Measurements from ENCODE around the gene KIF27.
"Not testable (repeated sequence)": the region's sequence is repeated elsewhere in the genome, so short reads cannot be mapped to it uniquely, and the experiment has no call there.

KIF27 gene

GRCh38 chr9:83956436-83957247 lies 35.4 kb upstream of the KIF27 start:
- 38 to 40% methylated on average over 57 of the region's 57 CpGs for WGBS, 2 experiments
- peak overlapping the region; percentile 48 for H3K4me3 ChIP-seq (ENCODE audit: insufficient read depth, low read depth, low read length)

GRCh38 chr9:83956086-83956435 lies 34.8 kb upstream of the KIF27 start:
- H3K4me1 ChIP-seq (ENCODE audit: control insufficient read depth, insufficient read depth, low read length) = no peaks in the 10 kb centered on the region
- peak overlapping the region; percentile 48 for H3K4me3 ChIP-seq (ENCODE audit: insufficient read depth, low read depth, low read length)
- WGBS, 2 experiments = 61 to 75% methylated on average over 23 of the region's 23 CpGs
- no peaks in the 10 kb centered on the region for H3K27me3 ChIP-seq (ENCODE audit: control insufficient read depth, insufficient read depth, low read length, poor library complexity, severe bottlenecking)
- H3K27ac ChIP-seq (ENCODE audit: insufficient read depth, low read depth, low read length, poor library complexity, severe bottlenecking) = no peak overlapping the region
- H3K36me3 ChIP-seq (ENCODE audit: control insufficient read depth, insufficient read depth, low read length) = no peaks in the 10 kb centered on the region
- H3K9me3 ChIP-seq (ENCODE audit: control insufficient read depth, low read length) = no peaks in the 10 kb centered on the region

More at GRCh38 chr9:83956436-83957247, 35.4 kb upstream of the KIF27 start:
- Histone ChIP-seq H3K27ac (ENCODE audit: insufficient read depth, low read depth, low read length, poor library complexity, severe bottlenecking) (no peak overlapping the region), H3K36me3 (ENCODE audit: control insufficient read depth, insufficient read depth, low read length) (no peaks in the 10 kb centered on the region), H3K4me1 (ENCODE audit: control insufficient read depth, insufficient read depth, low read length) (no peaks in the 10 kb centered on the region), H3K9me3 (ENCODE audit: control insufficient read depth, low read length) (no peaks in the 10 kb centered on the region), H3K27me3 (ENCODE audit: control insufficient read depth, insufficient read depth, low read length, poor library complexity, severe bottlenecking) (no peaks in the 10 kb centered on the region)

DNA sequence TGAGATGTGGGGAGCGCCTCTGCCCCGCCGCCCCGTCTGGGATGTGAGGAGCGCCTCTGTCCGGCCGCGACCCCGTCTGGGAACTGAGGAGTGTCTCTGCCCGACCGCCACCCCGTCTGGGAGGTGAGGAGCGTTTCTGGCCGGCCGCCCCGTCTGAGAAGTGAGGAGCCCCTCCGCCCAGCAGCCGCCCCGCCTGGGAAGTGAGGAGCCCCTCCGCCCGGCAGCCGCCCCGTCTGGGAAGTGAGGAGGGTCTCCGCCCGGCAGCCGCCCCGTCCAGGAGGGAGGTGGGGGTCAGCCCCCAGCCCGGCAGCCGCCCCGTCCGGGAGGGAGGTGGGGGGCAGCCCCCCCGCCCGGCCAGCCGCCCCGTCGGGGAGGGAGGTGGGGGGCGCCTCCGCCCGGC lies 26.9 kb upstream of the KIF27 start:
- 96 to 98% methylated on average over 39 of the region's 39 CpGs for WGBS, 2 experiments
- not testable (repeated sequence) for H3K36me3 ChIP-seq (ENCODE audit: control insufficient read depth, insufficient read depth, low read length); H3K27me3 ChIP-seq (ENCODE audit: control insufficient read depth, insufficient read depth, low read length, poor library complexity, severe bottlenecking); H3K27ac ChIP-seq (ENCODE audit: insufficient read depth, low read depth, low read length, poor library complexity, severe bottlenecking); H3K4me1 ChIP-seq (ENCODE audit: control insufficient read depth, insufficient read depth, low read length); H3K4me3 ChIP-seq (ENCODE audit: insufficient read depth, low read depth, low read length); H3K9me3 ChIP-seq (ENCODE audit: control insufficient read depth, low read length)

DNA sequence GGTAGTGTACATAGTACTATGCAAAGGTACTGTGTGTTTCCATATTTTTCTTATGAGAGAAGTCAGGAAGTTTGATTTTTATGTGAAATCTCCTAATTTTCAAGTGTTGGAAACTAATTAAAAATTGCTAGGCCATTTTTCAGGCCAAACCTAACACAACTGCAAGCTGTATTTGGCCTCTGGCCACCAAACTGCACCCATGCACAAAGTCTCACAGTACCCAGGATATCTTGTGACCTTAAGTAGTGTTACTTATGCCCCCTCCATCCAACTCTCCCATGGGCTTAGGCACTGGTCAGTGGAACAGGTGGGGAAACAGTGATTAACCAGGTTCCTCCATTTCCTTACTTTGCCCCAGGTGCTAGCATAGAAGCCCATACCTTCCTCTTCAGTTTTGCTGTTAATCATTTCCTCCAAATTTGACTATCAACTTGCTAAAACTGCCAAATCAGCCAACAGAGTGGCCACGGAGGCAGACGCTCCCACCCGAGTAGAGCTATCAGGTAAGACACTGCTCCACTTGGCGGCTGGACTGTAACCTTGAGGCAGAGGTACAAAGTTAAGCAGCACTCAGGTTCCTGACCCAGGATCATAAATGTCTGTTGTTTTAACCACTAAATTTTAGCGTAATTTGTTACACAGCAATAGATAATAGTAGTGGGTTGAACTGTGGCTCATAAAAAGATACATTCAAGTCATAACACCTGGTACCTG lies 19.5 kb upstream of the KIF27 start:
- no peaks in the 10 kb centered on the region for H3K4me1 ChIP-seq (ENCODE audit: control insufficient read depth, insufficient read depth, low read length)
- H3K9me3 ChIP-seq (ENCODE audit: control insufficient read depth, low read length) = no peaks in the 10 kb centered on the region
- H3K4me3 ChIP-seq (ENCODE audit: insufficient read depth, low read depth, low read length) = no peak overlapping the region
- H3K36me3 ChIP-seq (ENCODE audit: control insufficient read depth, insufficient read depth, low read length) = peaks cover 5% of the 10 kb centered on the region
- no peaks in the 10 kb centered on the region for H3K27me3 ChIP-seq (ENCODE audit: control insufficient read depth, insufficient read depth, low read length, poor library complexity, severe bottlenecking)
- H3K27ac ChIP-seq (ENCODE audit: insufficient read depth, low read depth, low read length, poor library complexity, severe bottlenecking) = no peak overlapping the region
- WGBS, 2 experiments = 90% methylated on average over 5 of the region's 5 CpGs

- Histone ChIP-seq H3K27me3 (ENCODE audit: control insufficient read depth, insufficient read depth, low read length, poor library complexity, severe bottlenecking) (no peaks in the 10 kb centered on the region), H3K4me3 (ENCODE audit: insufficient read depth, low read depth, low read length) (no peak overlapping the region), H3K9me3 (ENCODE audit: control insufficient read depth, low read length) (no peaks in the 10 kb centered on the region), H3K4me1 (ENCODE audit: control insufficient read depth, insufficient read depth, low read length) (peaks cover 7% of the 10 kb centered on the region), H3K27ac (ENCODE audit: insufficient read depth, low read depth, low read length, poor library complexity, severe bottlenecking) (no peak overlapping the region), H3K36me3 (ENCODE audit: control insufficient read depth, insufficient read depth, low read length) (peaks cover under 1% of the 10 kb centered on the region)
- no CpG with 5 or more reads among the region's 1 CpG for WGBS, 2 experiments
Measured at GRCh38 chr9:83937861-83938455, 16.7 kb upstream of the KIF27 start.

DNA sequence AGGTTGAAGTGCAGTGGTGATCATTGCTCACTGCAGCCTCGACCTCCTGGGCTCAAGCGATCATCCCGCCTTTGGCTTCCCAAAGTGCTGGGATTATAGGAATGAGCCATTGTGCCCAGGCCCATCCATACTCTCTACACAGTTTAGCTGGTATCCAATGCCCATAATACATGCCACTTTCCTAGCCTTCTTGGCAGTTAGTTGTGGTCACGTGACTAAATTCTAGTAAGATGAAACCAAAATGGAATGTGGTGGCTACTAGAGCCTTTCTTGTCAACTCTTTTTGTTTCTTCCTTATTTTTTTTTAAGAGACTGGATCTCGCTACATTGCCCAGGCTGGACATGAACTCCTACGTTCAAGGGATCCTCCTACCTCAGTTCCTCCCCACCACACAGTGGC lies 15.3 kb upstream of the KIF27 start:
- 81 to 88% methylated on average over 6 of the region's 6 CpGs for WGBS, 2 experiments
- Histone ChIP-seq H3K27me3 (ENCODE audit: control insufficient read depth, insufficient read depth, low read length, poor library complexity, severe bottlenecking) (no peaks in the 10 kb centered on the region), H3K27ac (ENCODE audit: insufficient read depth, low read depth, low read length, poor library complexity, severe bottlenecking) (no peak overlapping the region), H3K4me1 (ENCODE audit: control insufficient read depth, insufficient read depth, low read length) (peaks cover 7% of the 10 kb centered on the region), H3K9me3 (ENCODE audit: control insufficient read depth, low read length) (no peaks in the 10 kb centered on the region), H3K4me3 (ENCODE audit: insufficient read depth, low read depth, low read length) (no peak overlapping the region), H3K36me3 (ENCODE audit: control insufficient read depth, insufficient read depth, low read length) (no peaks in the 10 kb centered on the region)

GRCh38 chr9:83935276-83935935 lies 14.2 kb upstream of the KIF27 start:
- WGBS, 2 experiments = 76 to 84% methylated on average over 3 of the region's 3 CpGs
- H3K4me3 ChIP-seq (ENCODE audit: insufficient read depth, low read depth, low read length) = no peak overlapping the region
- H3K27me3 ChIP-seq (ENCODE audit: control insufficient read depth, insufficient read depth, low read length, poor library complexity, severe bottlenecking) = no peaks in the 10 kb centered on the region
- no peaks in the 10 kb centered on the region for H3K36me3 ChIP-seq (ENCODE audit: control insufficient read depth, insufficient read depth, low read length)
- H3K4me1 ChIP-seq (ENCODE audit: control insufficient read depth, insufficient read depth, low read length) = peaks cover 7% of the 10 kb centered on the region
- H3K27ac ChIP-seq (ENCODE audit: insufficient read depth, low read depth, low read length, poor library complexity, severe bottlenecking) = no peak overlapping the region
- H3K9me3 ChIP-seq (ENCODE audit: control insufficient read depth, low read length) = no peaks in the 10 kb centered on the region

DNA sequence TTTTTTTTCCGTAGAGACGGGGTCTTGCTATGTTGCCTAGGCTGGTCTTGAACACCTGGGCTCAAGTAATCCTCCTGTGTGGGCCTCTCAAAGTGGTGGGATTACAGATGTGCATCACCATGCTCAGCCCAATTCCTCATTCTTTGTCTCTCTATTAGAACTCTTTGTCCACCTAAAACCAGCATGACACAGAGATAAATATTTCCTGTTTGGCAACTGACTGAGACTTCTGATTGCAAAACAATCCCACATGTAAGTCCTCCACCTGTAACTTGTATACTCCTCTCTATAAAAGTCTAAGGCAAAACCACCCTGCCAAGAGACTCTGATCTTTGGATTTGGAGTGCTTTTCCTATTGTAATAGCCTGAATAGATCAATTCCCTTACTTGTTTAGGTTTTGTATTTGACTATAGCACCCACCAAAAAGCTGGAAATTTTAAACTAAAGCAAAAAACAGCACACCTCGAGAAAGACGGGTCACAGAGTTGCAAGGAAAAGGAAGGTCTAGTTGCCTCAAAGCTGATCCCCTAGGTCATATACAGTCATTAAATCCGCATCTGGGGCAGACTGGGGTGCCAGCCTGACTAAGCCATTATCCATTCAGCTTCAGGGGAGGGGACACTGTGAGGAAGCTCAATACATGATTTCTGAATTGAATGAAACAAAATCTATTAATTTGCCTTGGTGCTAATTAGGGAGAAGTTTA lies 13.5 kb upstream of the KIF27 start:
- WGBS, 2 experiments = 89% methylated on average over 5 of the region's 5 CpGs
- H3K27me3 ChIP-seq (ENCODE audit: control insufficient read depth, insufficient read depth, low read length, poor library complexity, severe bottlenecking) = no peaks in the 10 kb centered on the region

GRCh38 chr9:83933790-83934189 lies 12.6 kb upstream of the KIF27 start:
- Histone ChIP-seq H3K9me3 (ENCODE audit: control insufficient read depth, low read length) (no peaks in the 10 kb centered on the region), H3K27me3 (ENCODE audit: control insufficient read depth, insufficient read depth, low read length, poor library complexity, severe bottlenecking) (no peaks in the 10 kb centered on the region), H3K27ac (ENCODE audit: insufficient read depth, low read depth, low read length, poor library complexity, severe bottlenecking) (no peak overlapping the region), H3K4me3 (ENCODE audit: insufficient read depth, low read depth, low read length) (no peak overlapping the region), H3K36me3 (ENCODE audit: control insufficient read depth, insufficient read depth, low read length) (no peaks in the 10 kb centered on the region), H3K4me1 (ENCODE audit: control insufficient read depth, insufficient read depth, low read length) (peaks cover 7% of the 10 kb centered on the region)
- 92 to 94% methylated on average over 3 of the region's 3 CpGs for WGBS, 2 experiments

More for the DNA sequence above, 13.5 kb upstream of the KIF27 start:
- H3K27ac ChIP-seq (ENCODE audit: insufficient read depth, low read depth, low read length, poor library complexity, severe bottlenecking) = no peak overlapping the region
- H3K9me3 ChIP-seq (ENCODE audit: control insufficient read depth, low read length) = no peaks in the 10 kb centered on the region
- H3K36me3 ChIP-seq (ENCODE audit: control insufficient read depth, insufficient read depth, low read length) = no peaks in the 10 kb centered on the region
- H3K4me3 ChIP-seq (ENCODE audit: insufficient read depth, low read depth, low read length) = no peak overlapping the region
- H3K4me1 ChIP-seq (ENCODE audit: control insufficient read depth, insufficient read depth, low read length) = peaks cover 7% of the 10 kb centered on the region

All from ectodermal cell (in vitro differentiated cells).